Gastroesophageal sphincter (tissue), 4 donors: ENCODE measurements around the gene COL18A1. TPM values are rescaled to one million over a fixed set of nuclear protein-coding genes. Genes with fewer than 3 reads are reported as not detected.
A peak's percentile ranks its signal among the peaks of the same experiment; 100 is the strongest.

ENCODE experiments used
- ATAC-seq: fragments of 150-250 bp; one replicate; pipeline ENCODE4 v1.9.1; 2016; ENCODE audit warnings: mild to moderate bottlenecking, moderate library complexity
- H3K27ac ChIP-seq, 4 donors: fragments of 200-600 bp; sonication (generic) in 3 of 4; 1 replicate in 3 of 4; 2 replicates in 1 of 4; pipeline ENCODE4 v1.5.1; 2016 to 2019
- H3K27me3 ChIP-seq: fragments of 200-600 bp; sonication (generic); one replicate; pipeline ENCODE4 v1.5.1; 2019
- H3K36me3 ChIP-seq, 2 donors: fragments of 200-600 bp; sonication (generic); one replicate each; pipeline ENCODE4 v1.5.1; 2019; ENCODE audit warnings: control low read depth in 1 of 2
- H3K4me1 ChIP-seq, 3 donors: fragments of 200-600 bp; sonication (generic); 1 replicate in 2 of 3; 2 replicates in 1 of 3; pipeline ENCODE4 v1.5.1; 2016 to 2019; ENCODE audit warnings: control low read depth in 2 of 3
- H3K4me3 ChIP-seq, 2 donors: fragments of 200-600 bp; sonication (generic); one replicate each; pipeline ENCODE4 v1.5.1; 2019; ENCODE audit warnings: mild to moderate bottlenecking in 1 of 2, moderate library complexity in 1 of 2
- H3K9me3 ChIP-seq, 3 donors: fragments of 200-600 bp; sonication (generic); one replicate each; pipeline ENCODE4 v1.5.1; 2017 to 2019; ENCODE audit warnings: control low read depth in 2 of 3
- CTCF ChIP-seq, 4 experiments: fragments of 200-600 bp in 2 of 4; fragments of 450-650 bp in 2 of 4; sonication (generic) in 1 of 4; IDR thresholded peaks; one replicate each; pipeline ENCODE4 v1.5.1; 2017 to 2019; ENCODE audit warnings: antibody characterized with exemption in 4 of 4, mild to moderate bottlenecking in 2 of 4, moderate library complexity in 2 of 4
- EP300 ChIP-seq: sonication (generic); formaldehyde crosslinking; IDR thresholded peaks from one replicate; pipeline ENCODE4 v1.6.1; 2017; ENCODE audit warnings: antibody characterized with exemption, mild to moderate bottlenecking
- POLR2A ChIP-seq, 2 donors: fragments of 450-650 bp; IDR thresholded peaks; one replicate each; pipeline ENCODE4 v1.6.1; 2017; ENCODE audit warnings: antibody characterized with exemption in 2 of 2, mild to moderate bottlenecking in 2 of 2, moderate library complexity in 1 of 2
- POLR2AphosphoS5 ChIP-seq: sonication (generic); formaldehyde crosslinking; IDR thresholded peaks from one replicate; pipeline ENCODE4 v1.6.1; 2017; ENCODE audit warnings: antibody characterized with exemption
- WGBS, 2 donors: methylation state at CpG; one replicate each; pipeline ENCODE4 v1.1.5; 2018; ENCODE audit warnings: low coverage in 1 of 2; 5-methylcytosine and 5-hydroxymethylcytosine counted together
- total RNA-seq, 4 donors: library from RNA; depleted of rRNA; stranded (reverse); fragments of >200 nt; gene quantifications; one replicate each; pipeline ENCODE4 v1.1.0, GENCODE V29; 2016

Gene COL18A1
- total RNA-seq, 4 donors from 2014 or later = 69.3 to 116 (median 78.4) TPM

GRCh38 chr21:45423968-45424853, 19.2 kb downstream of the COL18A1 start:
- Histone ChIP-seq H3K9me3 (no peaks in the 10 kb centered on the region), H3K4me3 (no peak overlapping the region), H3K4me1 (peaks cover 0 to 50% (median 4%) of the 10 kb centered on the region in 3 donors), H3K27ac (no peak overlapping the region), H3K36me3 (no peaks in the 10 kb centered on the region), H3K27me3 (no peaks in the 10 kb centered on the region)
- TF ChIP-seq EP300 (no peak), POLR2A (IDR thresholded peaks at IDR 0.05) (no peak), POLR2AphosphoS5 (no peak), CTCF (IDR thresholded peaks at IDR 0.05) (no peak)
- no peak for ATAC-seq
- 94% methylated on average over 5 of the region's 32 CpGs; no CpG with 5 or more reads in 1 of the 2 donors for WGBS, 2 donors

GRCh38 chr21:45424854-45425795, 20.2 kb downstream of the COL18A1 start:
- 100% methylated on average over 4 to 5 of the region's 37 CpGs for WGBS, 2 donors
- Histone ChIP-seq H3K9me3 (no peaks in the 10 kb centered on the region), H3K27ac (no peak overlapping the region), H3K27me3 (no peaks in the 10 kb centered on the region), H3K4me1 (peaks cover 0 to 49% (median 4%) of the 10 kb centered on the region in 3 donors), H3K4me3 (no peak overlapping the region), H3K36me3 (no peaks in the 10 kb centered on the region)
- TF ChIP-seq CTCF (IDR thresholded peaks at IDR 0.05) (no peak), POLR2AphosphoS5 (no peak), POLR2A (IDR thresholded peaks at IDR 0.05) (no peak), EP300 (no peak)
- ATAC-seq = no peak

GRCh38 chr21:45427331-45428271, 22.6 kb downstream of the COL18A1 start:
- ATAC-seq = peak; percentile 83
- TF ChIP-seq POLR2AphosphoS5 = no peak
- no peak for TF ChIP-seq EP300
- TF ChIP-seq CTCF (IDR thresholded peaks at IDR 0.05) = no peak
- TF ChIP-seq POLR2A (IDR thresholded peaks at IDR 0.05) = no peak
- Histone ChIP-seq H3K27ac (peak overlapping the region in 3 of 4 donors; percentile 54 to 72 (median 64)), H3K9me3 (no peaks in the 10 kb centered on the region), H3K4me3 (no peak overlapping the region), H3K36me3 (no peaks in the 10 kb centered on the region), H3K4me1 (peaks cover 0 to 54% (median 12%) of the 10 kb centered on the region in 3 donors), H3K27me3 (no peaks in the 10 kb centered on the region)
- WGBS, 2 donors = 73% methylated on average over 8 of the region's 45 CpGs; no CpG with 5 or more reads in 1 of the 2 donors

GRCh38 chr21:45428534-45428933, 23.6 kb downstream of the COL18A1 start:
- no peak overlapping the region for H3K4me3 ChIP-seq
- TF ChIP-seq CTCF (IDR thresholded peaks at IDR 0.05) = no peak
- TF ChIP-seq POLR2AphosphoS5 = no peak
- no peak for TF ChIP-seq POLR2A (IDR thresholded peaks at IDR 0.05)
- no peak for TF ChIP-seq EP300
- no peaks in the 10 kb centered on the region for H3K9me3 ChIP-seq
- peaks cover 0 to 56% (median 16%) of the 10 kb centered on the region in 3 donors for H3K4me1 ChIP-seq
- no peak for ATAC-seq
- 90% methylated on average over 18 of the region's 18 CpGs; no CpG with 5 or more reads in 1 of the 2 donors for WGBS, 2 donors
- no peaks in the 10 kb centered on the region for H3K27me3 ChIP-seq
- peak overlapping the region in 1 of 4 donors; percentile 72 for H3K27ac ChIP-seq
- no peaks in the 10 kb centered on the region for H3K36me3 ChIP-seq
